WTC11 (cell line): Measurements from ENCODE around the gene ZNF532. TPM values are rescaled to one million over a fixed set of nuclear protein-coding genes. Genes with fewer than 3 reads are reported as not detected.

ENCODE experiments used
- ATAC-seq: fragments of 200-7000 bp; cut with Tn5 transposase; 2 replicates; pipeline ENCODE4 v1.10.0; 2021; ENCODE audit warnings: mild to moderate bottlenecking, moderate library complexity
- CTCF ChIA-PET: fragments of 300-600 bp; sonication (Branson Sonifier 250); formaldehyde crosslinking; loops from one replicate; lab custom pipeline; 2021; ENCODE audit warnings: antibody characterized with exemption; lab: Charles Lee
- POLR2A ChIA-PET: fragments of 350-600 bp; sonication (Branson Sonifier 250); formaldehyde crosslinking; loops from one replicate; lab custom pipeline; 2021; ENCODE audit warnings: antibody characterized with exemption; lab: Charles Lee
- DNase-seq: peaks from one replicate; pipeline ENCODE4 v3.0.0; 2021; ENCODE audit warnings: low spot score
- H3K27ac Mint-ChIP-seq: 2 replicates; pipeline ENCODE4 v1.8.0; 2021; ENCODE audit warnings: mixed read lengths
- H3K27me3 Mint-ChIP-seq: 2 replicates; pipeline ENCODE4 v1.8.0; 2021; ENCODE audit warnings: low read depth, mild to moderate bottlenecking, moderate library complexity, mixed read lengths
- H3K36me3 Mint-ChIP-seq: 2 replicates; pipeline ENCODE4 v1.8.0; 2021; ENCODE audit warnings: mixed read lengths
- H3K4me1 Mint-ChIP-seq: 2 replicates; pipeline ENCODE4 v1.8.0; 2022; ENCODE audit warnings: mixed read lengths
- H3K4me3 Mint-ChIP-seq: 2 replicates; pipeline ENCODE4 v1.8.0; 2021; ENCODE audit warnings: mild to moderate bottlenecking, moderate library complexity, mixed read lengths
- H3K9me3 Mint-ChIP-seq: 2 replicates; pipeline ENCODE4 v1.8.0; 2021; ENCODE audit warnings: mixed read lengths
- ATF1 ChIP-seq: sonication (generic); formaldehyde crosslinking; IDR thresholded peaks from 2 replicates; pipeline ENCODE4 v1.8.1; 2023; ENCODE audit warnings: mild to moderate bottlenecking, moderate library complexity, missing genetic modification reagents
- CREB1 ChIP-seq: sonication (generic); formaldehyde crosslinking; IDR thresholded peaks from 2 replicates; pipeline ENCODE4 v1.8.0; 2023; ENCODE audit warnings: mild to moderate bottlenecking, missing genetic modification reagents
- FOXJ3 ChIP-seq: sonication (generic); formaldehyde crosslinking; IDR thresholded peaks from 2 replicates; pipeline ENCODE4 v1.9.0; 2021; ENCODE audit warnings: missing genetic modification reagents, mild to moderate bottlenecking, borderline replicate concordance
- FOXK1 ChIP-seq: sonication (generic); formaldehyde crosslinking; IDR thresholded peaks from 2 replicates; pipeline ENCODE4 v1.8.0; 2022; ENCODE audit warnings: mild to moderate bottlenecking, moderate library complexity, missing genetic modification reagents
- FOXP1 ChIP-seq: sonication (generic); formaldehyde crosslinking; IDR thresholded peaks from 2 replicates; pipeline ENCODE4 v1.8.0; 2022; ENCODE audit warnings: missing genetic modification reagents, mild to moderate bottlenecking, moderate library complexity, borderline replicate concordance
- GABPB1 ChIP-seq: sonication (generic); formaldehyde crosslinking; IDR thresholded peaks from 2 replicates; pipeline ENCODE4 v1.8.1; 2023; ENCODE audit warnings: mild to moderate bottlenecking, missing genetic modification reagents
- HMGXB4 ChIP-seq: sonication (generic); formaldehyde crosslinking; IDR thresholded peaks from 2 replicates; pipeline ENCODE4 v1.8.1; 2023; ENCODE audit warnings: mild to moderate bottlenecking, moderate library complexity, missing genetic modification reagents
- MLX ChIP-seq: sonication (generic); formaldehyde crosslinking; IDR thresholded peaks from 2 replicates; pipeline ENCODE4 v1.8.1; 2023; ENCODE audit warnings: mild to moderate bottlenecking, missing genetic modification reagents, moderate library complexity
- NFATC4 ChIP-seq: fragments of 250-450 bp; sonication (Bioruptor Pico); IDR thresholded peaks from 2 replicates; pipeline ENCODE4 v1.9.0; 2021; ENCODE audit warnings: mild to moderate bottlenecking
- SMAD3 ChIP-seq: sonication (generic); formaldehyde crosslinking; IDR thresholded peaks from 2 replicates; pipeline ENCODE4 v1.8.0; 2022; ENCODE audit warnings: missing genetic modification reagents, mild to moderate bottlenecking, borderline replicate concordance
- SP1 ChIP-seq: sonication (generic); formaldehyde crosslinking; conservative IDR thresholded peaks from 2 replicates; pipeline ENCODE4 v1.8.1; 2022; ENCODE audit warnings: missing genetic modification reagents
- TEAD4 ChIP-seq: sonication (generic); formaldehyde crosslinking; IDR thresholded peaks from 2 replicates; pipeline ENCODE4 v1.8.0; 2022; ENCODE audit warnings: mild to moderate bottlenecking, missing genetic modification reagents
- TP53 ChIP-seq: sonication (generic); formaldehyde crosslinking; IDR thresholded peaks from 2 replicates; pipeline ENCODE4 v1.8.1; 2023; ENCODE audit warnings: mild to moderate bottlenecking, missing genetic modification reagents
- USF2 ChIP-seq: sonication (generic); formaldehyde crosslinking; IDR thresholded peaks from 2 replicates; pipeline ENCODE4 v1.8.1; 2023; ENCODE audit warnings: mild to moderate bottlenecking, missing genetic modification reagents, moderate library complexity
- ZMAT4 ChIP-seq: fragments of 250-450 bp; sonication (Bioruptor Pico); IDR thresholded peaks from 2 replicates; pipeline ENCODE4 v1.9.0; 2021; ENCODE audit warnings: mild to moderate bottlenecking
- ZNF138 ChIP-seq: sonication (generic); formaldehyde crosslinking; conservative IDR thresholded peaks from 2 replicates; pipeline ENCODE4 v1.8.1; 2022; ENCODE audit warnings: mild to moderate bottlenecking, moderate library complexity, missing genetic modification reagents
- ZNF232 ChIP-seq: sonication (generic); formaldehyde crosslinking; IDR thresholded peaks from 2 replicates; pipeline ENCODE4 v1.8.0; 2022; ENCODE audit warnings: mild to moderate bottlenecking, missing genetic modification reagents
- ZNF281 ChIP-seq: sonication (generic); formaldehyde crosslinking; IDR thresholded peaks from 2 replicates; pipeline ENCODE4 v1.8.0; 2023; ENCODE audit warnings: mild to moderate bottlenecking, missing genetic modification reagents
- ZNF416 ChIP-seq: fragments of 250-450 bp; sonication (Bioruptor Pico); IDR thresholded peaks from 2 replicates; pipeline ENCODE4 v1.9.0; 2021; ENCODE audit warnings: mild to moderate bottlenecking, inconsistent platforms
- ZNF532 ChIP-seq: fragments of 250-450 bp; sonication (Bioruptor Pico); IDR thresholded peaks from 2 replicates; pipeline ENCODE4 v1.9.0; 2021; ENCODE audit warnings: mild to moderate bottlenecking, borderline replicate concordance
- ZSCAN18 ChIP-seq: fragments of 250-450 bp; sonication (Bioruptor Pico); IDR thresholded peaks from 2 replicates; pipeline ENCODE4 v2.1.2; 2022; ENCODE audit warnings: mild to moderate bottlenecking, moderate library complexity
- total RNA-seq: library from RNA; stranded (reverse); gene quantifications from 3 replicates; pipeline ENCODE4 v1.2.3, GENCODE V29; 2021

The ZNF532 gene
- total RNA-seq, 1 experiment from 2014 or later = 171 TPM

- Mint-ChIP-seq H3K9me3 (no peaks in the 10 kb centered on the region), H3K27me3 (no peaks in the 10 kb centered on the region), H3K4me3 (no peak overlapping the region), H3K27ac (peak overlapping the region; percentile 82), H3K4me1 (peaks cover 58% of the 10 kb centered on the region), H3K36me3 (peaks cover 52% of the 10 kb centered on the region)
- ChIA-PET CTCF (no interaction called here), POLR2A (no interaction called here)
- no peak for DNase-seq
- TF ChIP-seq GABPB1 (no peak), FOXK1 (CRISPR knock-in tag) (no peak), NFATC4 (CRISPR knock-in tag) (no peak), FOXJ3 (CRISPR knock-in tag) (no peak), HMGXB4 (CRISPR knock-in tag) (no peak), ZSCAN18 (CRISPR knock-in tag) (no peak), USF2 (CRISPR knock-in tag) (no peak)
- no peak for ATAC-seq
Observed at GRCh38 chr18:58970943-58971790, 106.5 kb downstream of the ZNF532 start.

- ChIA-PET CTCF (interaction anchor here (1.3 kb wide), 1 partner anchor 207 kb away, joined by 4 read pairs; no protein-coding TSS in a partner anchor), POLR2A (interaction anchor here (0.5 kb wide), 1 partner anchor 33 kb away, joined by 3 read pairs; no protein-coding TSS in a partner anchor)
- Mint-ChIP-seq H3K36me3 (peaks cover 53% of the 10 kb centered on the region), H3K4me3 (no peak overlapping the region), H3K27me3 (no peaks in the 10 kb centered on the region), H3K27ac (peak overlapping the region; percentile 75), H3K4me1 (peaks cover 32% of the 10 kb centered on the region), H3K9me3 (no peaks in the 10 kb centered on the region)
- no peak for TF ChIP-seq SMAD3
- TF ChIP-seq ZNF138 = no peak
- no peak for TF ChIP-seq TEAD4
- TF ChIP-seq ATF1 = no peak
- no peak for TF ChIP-seq MLX (CRISPR knock-in tag)
- no peak for TF ChIP-seq TP53
- TF ChIP-seq FOXP1 = no peak
- TF ChIP-seq ZNF232 (CRISPR knock-in tag) = no peak
- no peak for TF ChIP-seq SP1 (CRISPR knock-in tag)
- TF ChIP-seq ZNF532 (CRISPR knock-in tag) = no peak
- no peak for TF ChIP-seq CREB1 (CRISPR knock-in tag)
- TF ChIP-seq ZNF281 (CRISPR knock-in tag) = no peak
- TF ChIP-seq ZNF416 = no peak
- no peak for TF ChIP-seq ZMAT4 (CRISPR knock-in tag)
- DNase-seq (no peak), ATAC-seq (peak; percentile 60)
Observed at GRCh38 chr18:58975296-58975695, 110.6 kb downstream of the ZNF532 start.
